ENCODE data around the gene CBLN3.

CBLN3 gene

DNA sequence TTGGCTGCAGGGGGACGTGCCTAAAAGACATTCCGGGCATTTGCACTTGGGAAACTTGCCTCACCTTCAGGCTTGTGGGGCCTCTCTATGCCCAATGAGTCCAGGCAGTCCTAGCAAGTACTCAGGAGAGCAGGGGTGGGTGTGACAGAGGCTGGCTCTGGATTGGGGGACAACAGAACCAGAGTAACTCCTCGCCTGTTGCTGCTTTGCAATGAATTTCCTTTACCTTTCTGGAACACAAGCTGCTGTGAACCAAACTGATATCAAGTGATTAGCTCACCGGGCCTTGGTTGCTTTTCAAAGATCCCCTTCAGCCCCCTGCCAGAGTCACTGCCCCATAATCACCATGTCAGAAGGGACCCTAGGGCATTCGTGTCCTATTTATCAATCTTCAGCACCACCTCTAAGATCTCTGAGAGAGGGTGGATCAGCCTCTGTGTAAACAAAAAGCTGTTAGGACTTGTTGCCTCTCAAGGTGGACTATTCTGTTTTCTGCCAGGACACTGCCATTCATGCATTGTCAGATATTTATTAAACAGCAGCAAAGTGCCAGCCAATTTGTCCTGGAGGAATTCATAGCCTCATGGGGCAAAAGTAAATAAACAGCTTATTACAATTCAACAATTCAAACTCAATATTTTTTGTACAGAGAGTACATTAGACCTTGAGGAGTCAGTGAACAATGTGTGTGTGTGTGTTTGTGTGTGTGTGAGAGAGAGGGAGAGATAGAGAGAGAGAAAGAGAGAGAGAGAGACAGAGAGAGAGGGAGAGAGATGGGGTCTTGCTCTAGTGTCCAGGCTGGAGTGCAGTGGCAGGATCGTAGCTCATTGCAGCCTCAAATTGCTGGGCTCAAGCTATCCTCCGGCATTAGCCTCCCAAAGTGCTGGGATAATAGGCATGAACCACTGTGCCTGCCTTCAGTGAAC is 50.2 kb downstream of the CBLN3 start:
- DNase-seq, result no peak

DNA sequence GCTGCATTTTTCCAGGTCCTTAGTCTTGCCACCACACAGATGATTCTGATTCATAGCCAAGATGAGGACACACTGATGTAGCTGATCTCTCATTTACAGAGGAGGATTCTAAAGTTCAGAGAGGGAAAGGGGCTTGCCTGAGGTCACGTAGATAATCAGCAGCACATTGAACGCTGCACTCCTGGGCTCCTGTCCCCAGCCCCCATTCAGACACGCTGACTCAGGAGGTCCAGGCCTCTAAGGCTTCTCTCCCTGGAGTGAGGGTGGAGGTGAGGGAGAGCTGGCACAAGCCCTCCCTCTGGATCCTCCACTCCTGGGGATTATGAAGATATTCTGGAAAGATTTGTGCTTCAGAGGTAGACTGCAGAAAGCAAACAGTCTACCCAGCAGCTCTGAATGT is 51.1 kb downstream of the CBLN3 start:
- no peak for DNase-seq

DNA sequence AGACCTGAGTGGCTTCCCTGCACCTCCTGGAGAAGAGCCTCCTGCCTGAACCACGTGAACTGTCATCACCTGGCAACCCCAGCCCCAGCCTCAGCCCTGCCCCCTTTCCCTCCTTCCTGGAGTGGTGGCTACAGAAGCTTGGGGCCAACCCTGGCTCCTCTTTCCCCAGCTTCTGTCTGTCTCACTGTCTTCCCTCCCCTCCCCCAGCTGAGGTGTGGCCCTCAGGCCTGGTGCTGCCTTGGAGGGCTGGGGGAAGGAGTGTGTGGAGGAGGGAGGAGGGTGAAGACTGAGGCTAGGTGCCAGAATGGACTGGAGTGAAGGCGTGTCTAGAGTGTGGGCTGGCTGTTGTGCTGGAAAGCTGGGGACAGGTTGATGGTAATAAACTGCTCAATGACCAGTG is 51.8 kb downstream of the CBLN3 start:
- no peak for DNase-seq

DNA sequence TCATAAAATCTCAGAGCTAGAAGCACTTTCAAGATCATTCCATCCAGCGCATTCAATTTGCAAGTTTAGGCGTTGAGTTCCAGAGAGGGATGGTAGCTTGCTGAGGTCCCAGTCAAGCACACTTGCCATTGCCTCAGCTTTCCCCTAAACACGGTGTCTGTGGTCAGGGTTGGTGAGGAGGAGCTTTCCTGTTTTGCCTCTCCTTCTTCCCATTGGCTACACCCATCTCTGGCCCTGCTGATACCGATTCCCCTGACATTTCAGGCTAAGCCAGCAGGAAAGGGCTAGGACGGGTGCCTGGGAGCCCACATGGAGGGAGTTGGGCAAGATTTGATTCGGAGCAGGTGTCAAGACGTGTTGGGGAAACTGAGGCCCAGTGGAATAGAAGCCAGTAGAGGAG is 52.3 kb downstream of the CBLN3 start:
- DNase-seq, result no peak

All from activated CD4-positive, alpha-beta T cell treated with anti-CD3 and anti-CD28 coated beads, Interleukin-2, amount 50 U/mL, for 16 hours (primary cell).